ENCODE results near the gene SCGB2B2. TPM values are rescaled to one million over a fixed set of nuclear protein-coding genes. Genes with fewer than 3 reads are reported as not detected.
A peak's percentile ranks its signal among the peaks of the same experiment; 100 is the strongest.

Gene SCGB2B2
- total RNA-seq, 1 experiment from 2014 or later, result 0.59 TPM

DNA sequence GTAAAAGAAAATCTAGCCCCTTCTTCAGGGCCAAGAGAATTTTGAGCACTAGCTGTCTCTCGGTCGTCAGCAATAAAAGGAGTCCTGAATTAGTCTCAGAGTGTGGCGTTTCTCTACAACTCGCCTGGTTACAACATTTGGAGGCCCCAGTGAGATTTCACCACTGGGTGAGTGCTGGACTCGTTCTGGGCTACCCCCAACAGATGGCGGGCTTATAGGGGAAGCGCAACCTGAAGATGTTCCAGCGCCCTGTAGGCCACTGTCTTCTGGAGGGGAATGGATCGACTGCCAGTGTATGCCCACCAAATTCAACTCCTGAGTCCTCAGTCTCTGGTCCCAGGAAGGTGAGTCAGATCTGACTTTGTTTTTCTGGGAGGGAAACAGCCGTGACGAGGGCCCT lies 45.4 kb upstream of the SCGB2B2 start:
- no peak overlapping the region for H3K27ac ChIP-seq (ENCODE audit: low read length)
- H3K4me3 ChIP-seq (ENCODE audit: low read depth in 2 of 2, low read length in 2 of 2), result no peak overlapping the region
- ATAC-seq, result peak; percentile 75
- intact Hi-C loops (cut with micrococcal nuclease; ENCODE audit: unreplicated experiment), result no loop called here
- CTCF ChIA-PET, result no interaction called here
- BruUV-seq (replicated peaks), result no TSS peak
- H3K9me3 ChIP-seq (ENCODE audit: control insufficient read depth, insufficient read depth, low read depth, low read length), result no peaks in the 10 kb centered on the region
- no peaks in the 10 kb centered on the region for H3K4me1 ChIP-seq (ENCODE audit: control insufficient read depth, insufficient read depth, low read length)
- DNase-seq (ENCODE audit: low read depth, low spot score), result no peak
- POLR2A ChIA-PET, result no interaction called here
- H3K27me3 ChIP-seq (ENCODE audit: control insufficient read depth, insufficient read depth, low read length), result 0 out of 2 replicates have a peak, but pooled peaks cover 5% of the 10 kb centered on the region
- TF ChIP-seq, protein P1, sequence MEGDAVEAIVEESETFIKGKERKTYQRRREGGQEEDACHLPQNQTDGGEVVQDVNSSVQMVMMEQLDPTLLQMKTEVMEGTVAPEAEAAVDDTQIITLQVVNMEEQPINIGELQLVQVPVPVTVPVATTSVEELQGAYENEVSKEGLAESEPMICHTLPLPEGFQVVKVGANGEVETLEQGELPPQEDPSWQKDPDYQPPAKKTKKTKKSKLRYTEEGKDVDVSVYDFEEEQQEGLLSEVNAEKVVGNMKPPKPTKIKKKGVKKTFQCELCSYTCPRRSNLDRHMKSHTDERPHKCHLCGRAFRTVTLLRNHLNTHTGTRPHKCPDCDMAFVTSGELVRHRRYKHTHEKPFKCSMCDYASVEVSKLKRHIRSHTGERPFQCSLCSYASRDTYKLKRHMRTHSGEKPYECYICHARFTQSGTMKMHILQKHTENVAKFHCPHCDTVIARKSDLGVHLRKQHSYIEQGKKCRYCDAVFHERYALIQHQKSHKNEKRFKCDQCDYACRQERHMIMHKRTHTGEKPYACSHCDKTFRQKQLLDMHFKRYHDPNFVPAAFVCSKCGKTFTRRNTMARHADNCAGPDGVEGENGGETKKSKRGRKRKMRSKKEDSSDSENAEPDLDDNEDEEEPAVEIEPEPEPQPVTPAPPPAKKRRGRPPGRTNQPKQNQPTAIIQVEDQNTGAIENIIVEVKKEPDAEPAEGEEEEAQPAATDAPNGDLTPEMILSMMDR (IDR thresholded peaks at IDR 0.05), result no peak
- TF ChIP-seq POLR2AphosphoS5 (IDR thresholded peaks at IDR 0.05; ENCODE audit: low read depth, low read length), result no peak
- TF ChIP-seq, protein P2, sequence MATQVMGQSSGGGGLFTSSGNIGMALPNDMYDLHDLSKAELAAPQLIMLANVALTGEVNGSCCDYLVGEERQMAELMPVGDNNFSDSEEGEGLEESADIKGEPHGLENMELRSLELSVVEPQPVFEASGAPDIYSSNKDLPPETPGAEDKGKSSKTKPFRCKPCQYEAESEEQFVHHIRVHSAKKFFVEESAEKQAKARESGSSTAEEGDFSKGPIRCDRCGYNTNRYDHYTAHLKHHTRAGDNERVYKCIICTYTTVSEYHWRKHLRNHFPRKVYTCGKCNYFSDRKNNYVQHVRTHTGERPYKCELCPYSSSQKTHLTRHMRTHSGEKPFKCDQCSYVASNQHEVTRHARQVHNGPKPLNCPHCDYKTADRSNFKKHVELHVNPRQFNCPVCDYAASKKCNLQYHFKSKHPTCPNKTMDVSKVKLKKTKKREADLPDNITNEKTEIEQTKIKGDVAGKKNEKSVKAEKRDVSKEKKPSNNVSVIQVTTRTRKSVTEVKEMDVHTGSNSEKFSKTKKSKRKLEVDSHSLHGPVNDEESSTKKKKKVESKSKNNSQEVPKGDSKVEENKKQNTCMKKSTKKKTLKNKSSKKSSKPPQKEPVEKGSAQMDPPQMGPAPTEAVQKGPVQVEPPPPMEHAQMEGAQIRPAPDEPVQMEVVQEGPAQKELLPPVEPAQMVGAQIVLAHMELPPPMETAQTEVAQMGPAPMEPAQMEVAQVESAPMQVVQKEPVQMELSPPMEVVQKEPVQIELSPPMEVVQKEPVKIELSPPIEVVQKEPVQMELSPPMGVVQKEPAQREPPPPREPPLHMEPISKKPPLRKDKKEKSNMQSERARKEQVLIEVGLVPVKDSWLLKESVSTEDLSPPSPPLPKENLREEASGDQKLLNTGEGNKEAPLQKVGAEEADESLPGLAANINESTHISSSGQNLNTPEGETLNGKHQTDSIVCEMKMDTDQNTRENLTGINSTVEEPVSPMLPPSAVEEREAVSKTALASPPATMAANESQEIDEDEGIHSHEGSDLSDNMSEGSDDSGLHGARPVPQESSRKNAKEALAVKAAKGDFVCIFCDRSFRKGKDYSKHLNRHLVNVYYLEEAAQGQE (IDR thresholded peaks at IDR 0.05; ENCODE audit: insufficient read depth in 1 of 2, low read depth in 2 of 2, low read length in 1 of 2), result no peak
- TF ChIP-seq TCF7L2 (IDR thresholded peaks at IDR 0.05; ENCODE audit: low read depth, low read length), result no peak
- TF ChIP-seq SIN3A (IDR thresholded peaks at IDR 0.05; ENCODE audit: borderline replicate concordance, insufficient read depth, low read depth, low read length), result no peak
- in situ Hi-C loops (cut with HindIII; ENCODE audit: low pct_unique_long_range_greater_than_20kb, low sequenced_read_pairs), result no loop called here
- no peaks in the 10 kb centered on the region for H3K36me3 ChIP-seq (ENCODE audit: control insufficient read depth, insufficient read depth, low read length)

GRCh38 chr19:34715357-34715756 lies 38.4 kb upstream of the SCGB2B2 start:
- no TSS peak for BruUV-seq (replicated peaks)
- ChIA-PET CTCF (no interaction called here), POLR2A (no interaction called here)
- peaks cover 22% of the 10 kb centered on the region for H3K27me3 ChIP-seq (ENCODE audit: control insufficient read depth, insufficient read depth, low read length)
- no peak overlapping the region for H3K4me3 ChIP-seq (ENCODE audit: low read depth in 2 of 2, low read length in 2 of 2)
- intact Hi-C loops (cut with micrococcal nuclease; ENCODE audit: unreplicated experiment) (no loop called here), in situ Hi-C loops (cut with HindIII; ENCODE audit: low pct_unique_long_range_greater_than_20kb, low sequenced_read_pairs) (no loop called here)
- DNase-seq (ENCODE audit: low read depth, low spot score) (no peak), ATAC-seq (no peak)
- no peaks in the 10 kb centered on the region for H3K9me3 ChIP-seq (ENCODE audit: control insufficient read depth, insufficient read depth, low read depth, low read length)
- H3K36me3 ChIP-seq (ENCODE audit: control insufficient read depth, insufficient read depth, low read length), result no peaks in the 10 kb centered on the region
- H3K4me1 ChIP-seq (ENCODE audit: control insufficient read depth, insufficient read depth, low read length), result no peaks in the 10 kb centered on the region
- H3K27ac ChIP-seq (ENCODE audit: low read length), result no peak overlapping the region
- TF ChIP-seq POLR2AphosphoS5 (IDR thresholded peaks at IDR 0.05; ENCODE audit: low read depth, low read length) (no peak), SIN3A (IDR thresholded peaks at IDR 0.05; ENCODE audit: borderline replicate concordance, insufficient read depth, low read depth, low read length) (no peak), TCF7L2 (IDR thresholded peaks at IDR 0.05; ENCODE audit: low read depth, low read length) (no peak)
- TF ChIP-seq, protein P1 (IDR thresholded peaks at IDR 0.05), result no peak
- TF ChIP-seq, protein P2 (IDR thresholded peaks at IDR 0.05; ENCODE audit: insufficient read depth in 1 of 2, low read depth in 2 of 2, low read length in 1 of 2), result no peak

Data from Panc1 (cell line).